Skeletal muscle tissue (tissue), 4 donors: ENCODE data around the gene SEC14L5. TPM values are rescaled to one million over a fixed set of nuclear protein-coding genes. Genes with fewer than 3 reads are reported as not detected.

Source experiments
- H3K27ac ChIP-seq: one replicate; pipeline ENCODE4 v1.7.0; 2013; ENCODE audit warnings: mild to moderate bottlenecking, low read depth, low read length, inconsistent platforms
- H3K27me3 ChIP-seq, 3 donors: one replicate each; pipeline ENCODE4 v1.7.0; 2013; ENCODE audit warnings: low read length in 3 of 3; ENCODE audit not compliant: control insufficient read depth in 3 of 3, insufficient read depth in 3 of 3
- H3K36me3 ChIP-seq, 3 donors: one replicate each; pipeline ENCODE4 v1.7.0; 2013; ENCODE audit warnings: low read length in 3 of 3; ENCODE audit not compliant: control insufficient read depth in 3 of 3, insufficient read depth in 3 of 3
- H3K4me1 ChIP-seq, 3 donors: one replicate each; pipeline ENCODE4 v1.7.0; 2013; ENCODE audit warnings: low read length in 3 of 3, mild to moderate bottlenecking in 3 of 3; ENCODE audit not compliant: control insufficient read depth in 3 of 3, insufficient read depth in 3 of 3
- H3K4me3 ChIP-seq, 3 donors: one replicate each; pipeline ENCODE4 v1.7.0; 2013; ENCODE audit warnings: low read length in 3 of 3
- H3K9ac ChIP-seq, 3 donors: one replicate each; pipeline ENCODE4 v1.7.0; 2013; ENCODE audit warnings: low read length in 3 of 3, mild to moderate bottlenecking in 3 of 3, moderate library complexity in 2 of 3, low read depth in 1 of 3
- H3K9me3 ChIP-seq, 3 donors: one replicate each; pipeline ENCODE4 v1.7.0; 2013; ENCODE audit warnings: low read length in 3 of 3; ENCODE audit not compliant: control insufficient read depth in 3 of 3
- total RNA-seq: library from RNA; depleted of rRNA; stranded (reverse); fragments of >200 nt; gene quantifications from one replicate; pipeline ENCODE4 v1.2.3, GENCODE V29; 2014
- donor health status: Osteomylitis.

The SEC14L5 gene
- total RNA-seq, 1 donor from 2014 or later: 1.0 TPM

DNA sequence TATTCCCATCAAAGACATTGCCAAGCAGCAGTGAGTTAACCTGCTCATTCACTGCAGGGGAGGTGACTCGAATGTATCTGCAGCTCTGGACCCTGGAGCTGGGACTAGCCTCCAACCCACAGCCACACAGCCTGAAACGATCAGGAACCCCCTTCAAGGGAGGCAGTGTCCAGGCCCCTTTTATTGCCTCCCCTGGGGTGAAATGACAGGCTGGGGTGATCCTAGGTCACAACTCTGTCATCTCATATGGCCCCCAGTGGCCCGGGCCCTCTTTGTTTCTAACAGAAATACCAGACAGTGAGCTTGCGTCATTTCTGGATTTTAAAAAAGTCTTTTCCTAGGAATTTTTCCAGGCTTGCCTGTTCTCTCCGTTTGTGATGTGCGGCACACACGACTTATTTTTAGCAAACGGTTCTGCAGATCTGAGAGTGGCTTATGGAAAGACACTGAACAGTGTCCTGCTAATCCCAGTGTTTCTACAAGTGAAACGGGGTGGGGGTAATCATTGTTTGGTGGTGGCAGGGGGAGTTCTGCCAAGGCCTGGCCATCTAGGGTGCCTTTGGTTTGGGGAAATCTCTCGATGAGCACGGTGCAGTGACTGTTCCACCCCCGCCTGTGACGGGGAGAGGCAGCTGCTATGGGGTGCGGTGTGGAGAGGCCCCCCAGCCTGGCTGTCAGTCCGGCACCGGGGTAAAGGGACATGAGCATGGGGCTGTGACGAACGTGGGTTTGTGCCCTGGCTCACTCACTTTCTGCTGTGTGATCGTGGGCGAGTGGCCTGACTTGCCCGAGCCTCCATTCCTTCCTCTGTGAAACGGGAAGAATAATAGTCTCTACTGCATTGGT is 48.4 kb downstream of the SEC14L5 start:
- peaks cover 0 to 2% (median 0%) of the 10 kb centered on the region in 3 donors for H3K27me3 ChIP-seq
- no peaks in the 10 kb centered on the region for H3K9me3 ChIP-seq
- H3K36me3 ChIP-seq: peaks cover 0 to 10% (median 3%) of the 10 kb centered on the region in 3 donors
- H3K4me3 ChIP-seq: no peak overlapping the region
- H3K4me1 ChIP-seq: peaks cover 0 to 5% (median 2%) of the 10 kb centered on the region in 3 donors
- no peak overlapping the region for H3K27ac ChIP-seq
- no peak overlapping the region for H3K9ac ChIP-seq

DNA sequence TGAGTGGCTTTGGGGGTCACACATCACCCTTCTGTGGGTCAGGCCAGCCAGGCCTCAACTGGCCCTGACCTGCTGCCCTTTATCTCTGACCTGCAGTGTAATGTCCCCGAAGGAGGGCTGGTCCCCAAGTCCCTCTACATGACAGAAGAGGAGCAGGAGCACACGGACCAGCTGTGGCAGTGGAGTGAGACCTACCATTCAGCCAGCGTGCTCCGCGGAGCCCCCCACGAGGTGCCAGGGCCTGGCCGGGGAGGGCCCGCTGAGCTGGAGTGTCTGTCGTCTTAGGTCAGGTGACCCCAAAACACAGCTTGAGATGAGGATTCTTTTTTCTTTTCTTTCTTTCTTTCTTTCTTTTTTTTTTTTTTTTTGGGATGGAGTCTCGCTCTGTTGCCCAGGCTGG is 49.1 kb downstream of the SEC14L5 start:
- Histone ChIP-seq H3K36me3 (peaks cover 0 to 10% (median 3%) of the 10 kb centered on the region in 3 donors), H3K9ac (no peak overlapping the region), H3K27me3 (peaks cover 0 to 2% (median 0%) of the 10 kb centered on the region in 3 donors), H3K4me1 (peaks cover 0 to 5% (median 2%) of the 10 kb centered on the region in 3 donors), H3K4me3 (no peak overlapping the region), H3K27ac (no peak overlapping the region), H3K9me3 (no peaks in the 10 kb centered on the region)

DNA sequence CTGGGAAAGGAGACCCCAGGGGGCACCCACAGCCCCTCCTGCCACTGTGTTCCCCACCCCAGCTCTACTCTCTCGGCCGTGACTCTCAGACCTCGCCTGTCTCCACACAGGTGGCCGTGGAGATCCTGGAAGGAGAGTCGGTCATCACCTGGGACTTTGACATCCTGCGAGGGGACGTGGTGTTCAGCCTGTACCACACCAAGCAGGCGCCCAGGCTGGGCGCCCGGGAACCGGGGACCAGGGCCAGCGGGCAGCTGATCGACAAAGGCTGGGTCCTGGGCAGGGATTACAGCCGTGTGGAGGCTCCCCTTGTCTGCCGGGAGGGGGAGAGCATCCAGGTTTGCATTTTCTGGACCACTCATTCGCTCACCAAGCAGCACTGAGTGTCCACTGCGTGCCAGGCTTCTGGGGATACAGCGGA is 50.2 kb downstream of the SEC14L5 start:
- H3K9me3 ChIP-seq: no peaks in the 10 kb centered on the region
- H3K27me3 ChIP-seq: peaks cover 0 to 2% (median 0%) of the 10 kb centered on the region in 3 donors
- H3K9ac ChIP-seq: no peak overlapping the region
- H3K4me1 ChIP-seq: peaks cover 0 to 2% (median 0%) of the 10 kb centered on the region in 3 donors
- no peak overlapping the region for H3K4me3 ChIP-seq
- H3K27ac ChIP-seq: no peak overlapping the region
- H3K36me3 ChIP-seq: peaks cover 0 to 8% (median 3%) of the 10 kb centered on the region in 3 donors

DNA sequence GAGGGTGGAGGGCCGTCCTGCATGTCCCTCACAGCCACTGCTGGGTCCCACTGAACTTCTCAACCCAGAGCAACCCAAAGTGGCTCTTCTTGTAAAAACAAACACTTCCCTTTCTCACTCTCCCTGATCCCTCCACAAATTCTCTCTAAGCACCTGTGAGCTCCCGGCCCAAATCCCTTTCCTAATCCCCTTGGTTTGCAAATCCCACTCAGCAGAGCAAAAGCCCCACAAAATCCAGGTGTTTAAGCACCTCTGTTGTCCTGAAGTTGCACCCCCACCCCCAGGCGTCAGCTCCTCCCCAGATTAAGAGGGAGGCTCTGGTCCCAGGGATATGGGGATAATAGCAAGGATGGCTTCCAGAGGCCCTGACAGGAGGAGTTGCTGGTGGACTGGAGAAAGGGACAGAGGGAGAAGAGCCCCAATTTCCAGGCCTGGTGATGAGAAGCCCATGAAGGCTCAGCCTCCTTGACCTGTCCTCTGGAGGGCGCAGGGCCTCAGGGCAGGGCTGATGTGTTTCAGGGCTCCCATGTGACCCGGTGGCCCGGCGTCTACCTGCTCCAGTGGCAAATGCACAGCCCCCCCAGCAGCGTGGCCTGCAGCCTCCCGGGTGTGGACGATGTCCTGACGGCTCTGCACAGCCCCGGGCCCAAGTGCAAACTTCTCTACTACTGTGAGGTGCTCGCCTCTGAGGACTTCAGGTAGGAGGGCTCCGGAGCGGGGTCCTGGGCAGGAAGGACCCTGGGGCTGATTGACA is 52.6 kb downstream of the SEC14L5 start:
- Histone ChIP-seq H3K9me3 (no peaks in the 10 kb centered on the region), H3K4me1 (peaks cover 0 to 2% (median 0%) of the 10 kb centered on the region in 3 donors), H3K36me3 (peaks cover 0 to 8% (median 3%) of the 10 kb centered on the region in 3 donors)

DNA sequence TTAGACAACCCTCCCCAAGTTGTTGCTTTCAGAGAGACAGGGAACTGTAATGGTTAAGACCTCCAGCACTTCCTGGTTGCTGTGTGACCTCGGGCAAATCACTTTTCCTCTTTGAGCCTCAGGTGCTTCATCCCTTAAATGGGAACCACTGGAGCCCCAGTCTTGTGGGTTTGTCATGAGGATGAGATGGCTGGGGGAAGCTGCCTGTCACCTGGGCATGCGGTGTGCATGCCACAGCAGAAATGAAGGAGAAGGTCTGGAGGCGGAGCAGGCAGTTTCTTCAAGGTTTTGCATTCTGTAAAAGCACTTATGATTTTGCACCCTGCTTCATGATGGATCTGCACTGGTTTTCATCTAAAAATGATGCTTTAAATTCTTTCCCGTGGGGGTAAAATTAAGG is 53.5 kb downstream of the SEC14L5 start:
- no peaks in the 10 kb centered on the region for H3K27me3 ChIP-seq
- peaks cover 0 to 2% (median 0%) of the 10 kb centered on the region in 3 donors for H3K4me1 ChIP-seq
- no peaks in the 10 kb centered on the region for H3K9me3 ChIP-seq
- no peak overlapping the region for H3K9ac ChIP-seq
- no peak overlapping the region for H3K27ac ChIP-seq
- no peak overlapping the region for H3K4me3 ChIP-seq
- peaks cover 0 to 5% (median 3%) of the 10 kb centered on the region in 3 donors for H3K36me3 ChIP-seq

More for the DNA sequence above, 52.6 kb downstream of the SEC14L5 start:
- Histone ChIP-seq H3K4me3 (no peak overlapping the region), H3K27me3 (no peaks in the 10 kb centered on the region), H3K9ac (no peak overlapping the region), H3K27ac (no peak overlapping the region)

DNA sequence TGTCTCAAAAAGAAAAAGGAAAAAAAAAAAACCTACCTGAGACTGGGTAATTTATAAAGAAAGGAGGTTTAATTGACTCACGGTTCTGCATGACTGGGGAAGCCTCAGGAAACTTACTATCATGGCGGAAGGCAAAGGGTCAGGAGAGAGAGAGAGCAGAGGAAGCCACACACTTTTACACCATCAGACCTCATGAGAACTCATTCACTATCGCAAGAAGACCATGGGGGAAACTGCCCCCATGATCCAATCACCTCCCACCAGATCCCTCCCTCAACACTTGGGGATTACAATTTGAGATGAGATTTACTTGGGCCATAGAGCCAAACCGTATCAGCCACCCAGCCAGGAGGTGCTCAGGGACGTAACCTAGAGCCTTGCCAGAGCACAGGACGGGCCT is 54.8 kb downstream of the SEC14L5 start:
- Histone ChIP-seq H3K9me3 (no peaks in the 10 kb centered on the region), H3K27ac (no peak overlapping the region), H3K9ac (no peak overlapping the region), H3K27me3 (peaks cover 0 to 3% (median 0%) of the 10 kb centered on the region in 3 donors), H3K36me3 (peaks cover 0 to 5% (median 0%) of the 10 kb centered on the region in 3 donors), H3K4me1 (peaks cover 0 to 2% (median 0%) of the 10 kb centered on the region in 3 donors), H3K4me3 (no peak overlapping the region)

DNA sequence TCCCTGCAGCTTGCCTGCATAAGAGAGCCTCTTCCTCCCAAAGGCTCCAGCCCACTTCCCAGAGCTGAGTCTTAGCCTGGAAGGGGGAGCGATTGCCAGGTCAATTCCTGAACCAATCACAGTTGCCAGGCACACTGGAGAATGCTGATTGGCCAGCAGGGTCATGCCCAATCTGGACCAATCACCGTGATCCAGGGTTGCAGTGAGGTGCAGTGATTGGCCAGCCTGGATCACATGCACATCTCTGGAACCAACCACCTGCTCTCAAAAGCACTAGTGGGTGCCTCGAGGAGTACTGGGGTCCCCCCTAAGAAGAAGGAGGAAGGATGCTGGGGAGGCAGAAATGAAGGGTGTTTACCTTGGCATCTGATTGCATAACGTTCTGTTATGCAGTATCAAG is 57.2 kb downstream of the SEC14L5 start:
- Histone ChIP-seq H3K9me3 (no peaks in the 10 kb centered on the region), H3K27ac (no peak overlapping the region), H3K9ac (no peak overlapping the region), H3K4me3 (no peak overlapping the region), H3K4me1 (peaks cover 0 to 5% (median 0%) of the 10 kb centered on the region in 3 donors), H3K27me3 (peaks cover 0 to 3% (median 0%) of the 10 kb centered on the region in 3 donors), H3K36me3 (no peaks in the 10 kb centered on the region)

DNA sequence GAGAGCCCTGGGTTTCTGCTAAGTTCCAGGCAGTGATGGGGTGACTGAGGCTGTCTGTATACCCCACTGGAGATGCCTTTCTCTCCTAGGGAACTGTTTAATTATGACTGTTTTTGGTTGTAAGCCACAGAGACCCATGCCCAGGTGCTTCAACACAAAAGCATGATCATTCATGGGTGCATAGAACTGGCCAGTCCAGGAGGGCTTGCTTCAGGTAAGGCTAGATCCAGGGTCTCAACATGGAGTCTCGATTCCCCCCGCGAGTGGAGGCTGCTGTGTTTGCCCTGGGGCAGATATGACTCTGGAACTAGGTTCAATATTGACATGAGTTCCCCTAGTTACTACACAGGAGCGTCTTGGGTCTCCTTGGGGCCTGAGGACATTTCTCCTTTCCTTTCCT is 57.8 kb downstream of the SEC14L5 start:
- Histone ChIP-seq H3K4me3 (no peak overlapping the region), H3K36me3 (no peaks in the 10 kb centered on the region), H3K27ac (no peak overlapping the region), H3K27me3 (peaks cover 0 to 3% (median 0%) of the 10 kb centered on the region in 3 donors), H3K4me1 (peaks cover 0 to 6% (median 0%) of the 10 kb centered on the region in 3 donors), H3K9ac (no peak overlapping the region), H3K9me3 (no peaks in the 10 kb centered on the region)

DNA sequence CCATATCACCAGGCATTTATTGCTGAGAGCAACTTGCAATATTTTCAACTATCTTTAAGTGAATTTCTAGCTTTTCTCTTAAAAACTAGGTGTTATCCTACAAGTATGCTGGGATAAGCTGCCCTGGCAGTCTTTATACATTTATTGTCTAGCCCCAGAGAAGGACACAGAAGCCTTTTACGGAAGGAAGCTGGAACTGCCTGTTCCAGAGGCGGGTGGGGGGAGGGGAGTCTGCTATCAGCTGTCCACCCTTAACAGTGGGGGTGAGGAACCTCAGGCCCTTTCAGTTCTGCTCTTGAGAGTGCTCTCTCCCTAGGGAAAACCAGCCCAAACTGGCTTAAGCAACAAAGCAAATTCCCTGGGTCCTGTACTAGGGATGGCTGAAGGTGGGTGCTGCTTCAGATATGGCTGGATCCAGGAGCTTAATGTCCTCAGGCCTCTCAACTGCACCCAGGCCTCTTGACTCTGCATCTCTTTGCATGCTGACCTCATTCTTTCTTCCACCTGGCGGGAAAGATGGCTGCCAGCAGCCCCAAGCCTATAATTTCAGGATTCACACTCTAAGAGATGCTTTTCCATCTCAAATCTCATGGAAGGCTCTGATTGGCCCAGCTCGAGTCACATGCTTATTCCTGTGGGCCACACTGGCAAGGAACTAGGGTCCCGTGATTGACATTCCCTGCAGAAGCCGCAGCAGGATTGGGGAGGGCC is 59.0 kb downstream of the SEC14L5 start:
- no peak overlapping the region for H3K4me3 ChIP-seq
- no peaks in the 10 kb centered on the region for H3K36me3 ChIP-seq
- no peak overlapping the region for H3K27ac ChIP-seq
- H3K27me3 ChIP-seq: peaks cover 0 to 3% (median 0%) of the 10 kb centered on the region in 3 donors
- H3K9ac ChIP-seq: no peak overlapping the region
- H3K4me1 ChIP-seq: peaks cover 0 to 6% (median 0%) of the 10 kb centered on the region in 3 donors
- no peaks in the 10 kb centered on the region for H3K9me3 ChIP-seq
